Left kidney (tissue), 8 donors: ENCODE measurements around the gene TMTC1. TPM values are rescaled to one million over a fixed set of nuclear protein-coding genes. Genes with fewer than 3 reads are reported as not detected.
"Not testable (repeated sequence)": the region's sequence is repeated elsewhere in the genome, so short reads cannot be mapped to it uniquely, and the experiment has no call there.

Experiments
- DNase-seq: peaks from one replicate; pipeline ENCODE4 v3.0.0-alpha.2; 2013
- long read RNA-seq, 8 donors: transcript quantifications; one replicate each; lab custom pipeline, GENCODE V29; 2026
- polyA plus RNA-seq: library from polyadenylated mRNA; unstranded; fragments of 120-200 nt; gene quantifications from one replicate; pipeline ENCODE4 v1.2.1, GENCODE V29; 2013; ENCODE audit not compliant: insufficient read length

The TMTC1 gene
- 26.2 TPM for polyA plus RNA-seq
- long read RNA-seq, donor 1, full-length matches to known transcripts = 2 of 2 reads
- long read RNA-seq, donor 1, partial matches to known transcripts = 0 of 2 reads
- long read RNA-seq, donor 1, other reads (novel, unspliced or antisense) = 0 of 2 reads
- long read RNA-seq, donor 2, full-length matches to known transcripts = 1 of 1 reads
- long read RNA-seq, donor 2, partial matches to known transcripts = 0 of 1 reads
- long read RNA-seq, donor 2, other reads (novel, unspliced or antisense) = 0 of 1 reads
- long read RNA-seq, donor 3, full-length matches to known transcripts = 2 of 2 reads
- long read RNA-seq, donor 3, partial matches to known transcripts = 0 of 2 reads
- long read RNA-seq, donor 3, other reads (novel, unspliced or antisense) = 0 of 2 reads
- long read RNA-seq, donor 4 = 0 reads
- long read RNA-seq, donor 5 = 0 reads
- long read RNA-seq, donor 6, full-length matches to known transcripts = 2 of 2 reads
- long read RNA-seq, donor 6, partial matches to known transcripts = 0 of 2 reads
- long read RNA-seq, donor 6, other reads (novel, unspliced or antisense) = 0 of 2 reads
- long read RNA-seq, donor 7, partial matches to known transcripts = 0 of 1 reads
- long read RNA-seq, donor 7, other reads (novel, unspliced or antisense) = 0 of 1 reads
- long read RNA-seq, donor 8, partial matches to known transcripts = 0 of 1 reads
- long read RNA-seq, donor 8, other reads (novel, unspliced or antisense) = 0 of 1 reads

GRCh38 chr12:29783773-29784666, at the start of gene TMTC1:
Gene TMTC1 (minus strand): TSS chr12:29783942. CDS start chr12:29783751, 191 bp downstream.
- DNase-seq = peak; percentile 72

GRCh38 chr12:29831173-29831572, 47.4 kb upstream of the TMTC1 start:
- DNase-seq = no peak

- DNase-seq = no peak
Measured at GRCh38 chr12:29830391-29830790, 46.6 kb upstream of the TMTC1 start.

GRCh38 chr12:29818916-29819623, 35.3 kb upstream of the TMTC1 start:
- no peak for DNase-seq

GRCh38 chr12:29816874-29817725, 33.4 kb upstream of the TMTC1 start:
- DNase-seq = no peak

GRCh38 chr12:29809616-29810361, 26.0 kb upstream of the TMTC1 start:
- not testable (repeated sequence) for DNase-seq

GRCh38 chr12:29807129-29807528, 23.4 kb upstream of the TMTC1 start:
- no peak for DNase-seq

- DNase-seq = no peak
Measured at GRCh38 chr12:29804019-29804418, 20.3 kb upstream of the TMTC1 start.

GRCh38 chr12:29799591-29799990, 15.8 kb upstream of the TMTC1 start:
- no peak for DNase-seq

GRCh38 chr12:29797565-29798355, 14.0 kb upstream of the TMTC1 start:
- DNase-seq = no peak

GRCh38 chr12:29796823-29797263, 13.1 kb upstream of the TMTC1 start:
- peak; percentile 49 for DNase-seq

GRCh38 chr12:29795715-29796114, 12.0 kb upstream of the TMTC1 start:
- no peak for DNase-seq

- DNase-seq = no peak
Measured at GRCh38 chr12:29794862-29795261, 11.1 kb upstream of the TMTC1 start.

- no peak for DNase-seq
Measured at GRCh38 chr12:29792853-29793252, 9.1 kb upstream of the TMTC1 start.

GRCh38 chr12:29792132-29792531, 8.4 kb upstream of the TMTC1 start:
- DNase-seq = no peak

- DNase-seq = peak; percentile 46
Measured at GRCh38 chr12:29782871-29783772, 620 bp downstream of the TMTC1 start.

- DNase-seq = peak; percentile 49
Measured at GRCh38 chr12:29782285-29782870, 1.4 kb downstream of the TMTC1 start.
